Measurements from ENCODE around the gene REC114. TPM values are rescaled to one million over a fixed set of nuclear protein-coding genes. Genes with fewer than 3 reads are reported as not detected.

The REC114 gene
- total and polyA plus RNA-seq, 2 of the 8 experiments (the other 6 are each of a cell fraction or from before 2014, with no cell fraction given), result 0.12 TPM; not detected in 1

GRCh38 chr15:73575636-73576247 is 132.8 kb downstream of the REC114 start:
- Histone ChIP-seq H3K9ac (replicated peaks in 1 of 4; ENCODE audit: extremely low read depth in 1 of 4, low read depth in 3 of 4, low read length in 3 of 4) (no peak overlapping the region), H4K5ac (ENCODE audit: insufficient read length, low read depth, low read length) (no peak overlapping the region), H3K79me2 (ENCODE audit: control insufficient read depth in 1 of 2, insufficient read depth in 2 of 2, low read length in 2 of 2) (no peaks in the 10 kb centered on the region), H2BK120ac (replicated peaks; ENCODE audit: low read depth, low read length) (no peak overlapping the region), H3K79me1 (ENCODE audit: low read depth, low read length) (no peaks in the 10 kb centered on the region; the same call in 1 of the 2 replicates), H2BK12ac (ENCODE audit: low read depth, low read length) (no peak overlapping the region), H3K4me2 (ENCODE audit: insufficient read depth in 1 of 2, low read depth in 2 of 2, low read length in 2 of 2) (no peak overlapping the region), H2BK20ac (ENCODE audit: low read length) (no peak overlapping the region), H3K27me3 (replicated peaks in 1 of 4; ENCODE audit: control insufficient read depth in 3 of 4, extremely low read depth in 1 of 4, insufficient read depth in 3 of 4, low read length in 3 of 4) (no peaks in the 10 kb centered on the region), H3K9me3 (ENCODE audit: insufficient read depth in 2 of 2, low read depth in 1 of 2, low read length in 1 of 2) (no peaks in the 10 kb centered on the region), H3K14ac (ENCODE audit: insufficient read length) (no peak overlapping the region), H2BK15ac (ENCODE audit: low read length) (no peak overlapping the region), H3K27ac (ENCODE audit: low read depth, low read length) (no peak overlapping the region), H3K4me3 (ENCODE audit: extremely low read depth in 1 of 4, insufficient read depth in 2 of 4, low read depth in 3 of 4, low read length in 4 of 4) (no peak overlapping the region), H3K4ac (replicated peaks; ENCODE audit: insufficient read length, low read depth, low read length) (no peak overlapping the region), H3K56ac (replicated peaks; ENCODE audit: insufficient read length, low read depth, low read length) (no peak overlapping the region), H3K4me1 (replicated peaks in 1 of 4; ENCODE audit: control insufficient read depth in 3 of 4, insufficient read depth in 4 of 4, low read length in 3 of 4) (no peaks in the 10 kb centered on the region), H4K20me1 (replicated peaks in 1 of 2; ENCODE audit: control insufficient read depth in 1 of 2, insufficient read depth in 2 of 2, low read length in 2 of 2) (no peaks in the 10 kb centered on the region), H4K8ac (ENCODE audit: extremely low read depth, insufficient read depth, low read length) (no peak overlapping the region), H3K36me3 (ENCODE audit: control insufficient read depth in 2 of 4, insufficient read depth in 4 of 4, low read length in 3 of 4) (peaks cover 9 to 44% (median 23%) of the 10 kb centered on the region in 4 experiments; a peak in 7 of 8 replicates), H4K91ac (replicated peaks; ENCODE audit: insufficient read length, low read length) (no peak overlapping the region), H3K18ac (ENCODE audit: extremely low read depth, low read length) (no peak overlapping the region), H3K23me2 (ENCODE audit: low read depth, low read length) (no peaks in the 10 kb centered on the region), H2AK5ac (ENCODE audit: low read depth, low read length) (no peak overlapping the region), H2BK5ac (ENCODE audit: low read depth, low read length) (no peak overlapping the region), H3K23ac (ENCODE audit: insufficient read length) (no peak overlapping the region), H2AFZ (ENCODE audit: low read length) (no peak overlapping the region)
- WGBS, 2 experiments (ENCODE audit: extremely low coverage in 1 of 2, insufficient coverage in 1 of 2, insufficient read length in 1 of 2, insufficient replicate concordance in 2 of 2, low coverage in 1 of 2, low lambda C conversion rate in 2 of 2, missing lambda C conversion rate in 1 of 2), result 81% methylated on average over 3 of the region's 3 CpGs; no CpG with 5 or more reads in 1 of the 2 experiments
- FAIRE-seq (no peak), DNase-seq (ENCODE audit: low read depth in 1 of 2, low spot score in 2 of 2) (no peak)
- ChIA-PET POLR2A (ENCODE audit: partially characterized antibody) (interaction anchor here (0.6 kb wide), 1 partner anchor 68 kb away, joined by 3 read pairs; no protein-coding TSS in a partner anchor), CTCF (ENCODE audit: partially characterized antibody) (interaction anchor here (0.6 to 1.6 kb wide), 3 partner anchors 60 to 101 kb away, joined by 3 to 4 read pairs (median 3); no protein-coding TSS in a partner anchor)
- TF ChIP-seq SP4 (IDR thresholded peaks at IDR 0.05; ENCODE audit: low read length) (no peak), SIX5 (IDR thresholded peaks at IDR 0.05; ENCODE audit: low read depth, low read length) (no peak), CTBP2 (IDR thresholded peaks at IDR 0.05; ENCODE audit: borderline replicate concordance, insufficient read depth, insufficient read length, low read length) (no peak), EGR1 (IDR thresholded peaks at IDR 0.05; ENCODE audit: borderline replicate concordance, low read depth, low read length) (no peak), RAD21 (IDR thresholded peaks at IDR 0.05 in 1 of 2, conservative IDR thresholded peaks at IDR 0.05 in 1 of 2; ENCODE audit: low read depth in 2 of 2, low read length in 2 of 2) (no peak), SP2 (IDR thresholded peaks at IDR 0.05; ENCODE audit: low read length) (no peak), CBX8 (IDR thresholded peaks at IDR 0.05; ENCODE audit: borderline replicate concordance, low read depth, low read length) (no peak), SAP30 (IDR thresholded peaks at IDR 0.05; ENCODE audit: insufficient read depth, insufficient replicate concordance, low read length) (no peak), BCL11A (IDR thresholded peaks at IDR 0.05; ENCODE audit: low read depth in 2 of 2, low read length in 2 of 2) (no peak)
